CD4-positive, alpha-beta T cell treated with Interleukin-4 for 1 hour (primary cell): ENCODE results near the gene ADA.
"Not testable (repeated sequence)": the region's sequence is repeated elsewhere in the genome, so short reads cannot be mapped to it uniquely, and the experiment has no call there.

ENCODE experiments used
- DNase-seq, 2 donors: peaks; one replicate each; pipeline ENCODE4 v3.0.0-alpha.2; 2020 to 2022

The ADA gene

DNA sequence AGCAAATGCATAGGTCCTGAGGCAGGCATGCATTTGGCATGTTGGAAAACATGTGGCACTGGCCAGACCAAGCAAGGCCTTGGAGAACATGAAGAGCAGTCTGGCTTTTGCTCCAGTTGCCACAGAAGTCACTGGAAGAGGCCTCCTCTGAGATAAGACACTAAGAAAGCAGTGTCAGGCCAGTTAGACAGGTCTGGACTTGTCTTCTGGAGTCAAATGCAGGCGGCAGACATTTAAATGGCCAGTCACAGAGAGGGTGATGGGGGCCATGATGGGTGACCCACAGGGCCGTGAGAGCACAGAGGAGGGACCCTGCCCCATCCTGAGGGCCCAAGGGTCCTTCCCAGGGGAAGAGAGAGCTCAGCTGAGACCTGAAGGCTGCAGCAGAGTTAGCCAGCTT, 26.7 kb upstream of the ADA start:
- no peak for DNase-seq

DNA sequence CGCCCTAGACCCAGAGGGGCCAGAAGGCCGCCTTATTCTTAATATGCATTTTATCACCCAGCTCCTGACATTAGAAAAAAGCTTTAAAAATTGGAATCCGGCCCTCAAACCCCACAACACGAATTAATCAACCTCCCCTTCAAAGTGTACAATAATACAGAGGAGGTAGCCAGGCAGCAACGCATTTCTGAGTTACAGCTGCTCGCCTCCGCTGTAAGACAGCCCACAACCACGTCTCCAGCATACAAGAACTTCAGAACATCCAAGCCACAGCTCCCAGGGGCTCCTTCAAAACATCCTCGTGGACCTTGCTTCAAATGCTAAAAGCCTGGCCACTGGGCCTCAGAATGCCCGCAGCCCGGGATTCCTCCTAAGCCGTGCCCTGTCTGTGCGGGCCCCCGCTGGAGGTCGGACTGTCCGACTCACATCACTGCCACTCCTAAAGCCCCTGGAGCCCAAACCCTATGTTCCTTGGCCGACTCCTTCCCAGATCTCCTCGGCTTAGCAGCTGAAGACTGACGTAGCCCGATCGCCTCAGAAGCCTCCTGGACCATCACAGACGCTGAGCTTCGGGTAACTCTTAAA, 20.9 kb upstream of the ADA start:
- not testable (repeated sequence) for DNase-seq

DNA sequence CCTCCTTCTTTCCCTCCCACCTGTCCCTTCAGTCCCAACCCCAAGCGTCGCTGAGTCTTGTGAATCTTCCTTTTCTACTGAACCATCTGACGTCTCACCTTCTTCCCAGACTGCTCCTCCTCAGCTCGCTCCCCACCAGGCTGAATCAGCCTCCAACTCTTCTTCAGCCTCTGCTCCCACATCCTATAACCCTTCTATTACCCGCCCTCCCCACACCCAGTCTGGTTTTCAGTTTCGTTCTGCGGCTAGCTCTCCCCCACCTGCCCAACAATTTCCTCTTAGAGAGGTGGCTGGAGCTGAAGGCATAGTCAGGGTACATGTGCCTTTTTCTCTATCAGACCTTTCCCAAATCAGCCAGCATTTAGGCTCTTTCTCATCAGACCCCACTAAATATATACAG, 20.0 kb upstream of the ADA start:
- peak; percentile 64 to 71 for DNase-seq

DNA sequence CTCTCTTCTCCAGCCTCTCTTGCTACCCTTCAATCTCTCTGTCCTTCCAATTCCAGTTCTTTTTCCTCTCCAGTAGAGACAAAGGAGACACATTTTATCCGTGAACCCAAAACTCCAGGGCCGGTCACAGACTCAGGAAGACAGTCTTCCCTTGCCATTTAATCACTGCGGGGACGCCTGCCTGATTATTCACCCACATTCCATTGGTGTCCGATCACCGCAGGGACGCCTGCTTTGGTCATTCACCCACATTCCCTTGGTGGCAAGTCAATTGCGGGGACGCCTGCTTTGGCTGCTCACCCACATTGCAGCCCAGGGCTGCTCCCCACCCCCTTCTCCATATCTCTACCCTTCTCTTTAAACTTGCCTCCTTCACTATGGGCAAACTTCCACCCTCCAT, 19.4 kb upstream of the ADA start:
- not testable (repeated sequence) for DNase-seq

DNA sequence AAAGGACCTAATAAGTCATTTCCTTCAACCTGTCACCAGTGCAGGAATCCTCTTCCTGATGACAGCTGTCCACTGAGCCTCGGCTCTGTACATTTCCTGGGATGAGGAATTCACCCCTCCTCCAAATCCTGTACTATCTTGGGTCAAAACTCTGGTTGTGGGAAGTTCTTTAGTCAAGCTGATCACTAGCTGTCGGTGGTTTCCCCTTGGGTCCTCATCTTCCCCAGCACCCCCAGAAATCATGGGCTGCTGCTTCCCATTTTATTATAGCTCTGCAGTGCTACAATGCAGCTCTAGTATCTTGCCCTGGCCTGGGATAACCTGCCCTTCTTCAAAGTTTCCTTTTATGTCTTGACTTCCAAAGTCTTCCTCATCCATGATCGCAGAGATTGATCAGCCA, 14.6 kb upstream of the ADA start:
- DNase-seq, result no peak

DNA sequence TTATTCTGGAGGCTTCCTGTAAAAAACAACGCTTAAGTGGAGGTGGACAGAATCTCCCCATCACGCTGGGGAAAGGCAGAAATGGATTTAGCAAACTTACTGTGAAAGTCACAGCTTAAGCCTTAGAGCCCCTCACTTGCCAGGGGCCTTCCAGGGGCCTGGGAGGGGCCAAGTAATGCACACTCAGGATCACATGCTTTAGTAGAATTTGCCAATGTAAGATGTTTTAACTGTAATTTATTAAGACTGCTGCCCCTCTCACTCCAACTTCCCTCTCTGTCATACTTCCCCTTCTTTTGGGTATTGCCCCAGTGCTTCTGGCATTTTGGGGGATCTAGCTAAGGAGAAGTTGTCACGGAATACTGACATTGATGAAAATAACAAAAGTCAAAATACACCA, 12.6 kb upstream of the ADA start:
- peak in 1 of 2 donors; percentile 40 for DNase-seq

DNA sequence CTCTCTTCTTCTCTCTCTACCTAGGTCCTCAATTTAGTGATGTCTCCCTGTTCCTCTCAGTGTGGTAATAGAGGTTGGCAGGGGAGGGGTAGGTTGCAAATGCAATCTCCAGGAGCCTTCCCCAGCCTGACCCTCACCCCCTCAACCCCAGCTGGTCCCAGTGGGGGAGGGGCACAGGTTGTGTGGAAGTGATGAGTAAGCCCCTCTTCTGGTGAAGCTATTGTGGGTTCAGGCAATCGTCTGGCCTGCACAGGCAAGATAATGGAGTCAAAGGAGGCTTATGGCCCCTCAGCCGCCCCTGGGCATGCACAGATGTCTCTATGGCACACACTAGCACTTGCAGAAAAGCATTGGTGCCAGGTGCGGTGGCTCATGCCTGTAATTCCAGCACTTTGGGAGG, 10.8 kb upstream of the ADA start:
- DNase-seq, result no peak

DNA sequence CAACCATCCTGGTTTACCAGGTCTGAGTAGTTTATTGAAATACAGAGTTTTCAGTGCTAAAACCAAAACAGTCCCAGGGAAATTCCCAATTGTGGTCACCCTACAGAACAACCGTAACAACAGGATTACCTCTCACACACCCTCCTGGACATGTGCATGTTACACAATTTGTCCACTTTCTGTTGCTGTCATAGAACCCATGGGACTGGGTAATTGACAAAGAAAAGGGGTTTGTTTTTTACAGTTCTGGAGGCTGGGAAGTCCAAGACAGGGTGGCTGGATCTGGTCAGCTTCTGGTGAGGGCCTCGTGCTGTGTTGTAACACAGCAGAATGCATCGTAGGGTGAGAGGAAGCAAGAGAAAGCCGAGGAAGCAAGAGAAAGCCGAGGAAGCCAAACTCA, 9.1 kb upstream of the ADA start:
- no peak for DNase-seq

DNA sequence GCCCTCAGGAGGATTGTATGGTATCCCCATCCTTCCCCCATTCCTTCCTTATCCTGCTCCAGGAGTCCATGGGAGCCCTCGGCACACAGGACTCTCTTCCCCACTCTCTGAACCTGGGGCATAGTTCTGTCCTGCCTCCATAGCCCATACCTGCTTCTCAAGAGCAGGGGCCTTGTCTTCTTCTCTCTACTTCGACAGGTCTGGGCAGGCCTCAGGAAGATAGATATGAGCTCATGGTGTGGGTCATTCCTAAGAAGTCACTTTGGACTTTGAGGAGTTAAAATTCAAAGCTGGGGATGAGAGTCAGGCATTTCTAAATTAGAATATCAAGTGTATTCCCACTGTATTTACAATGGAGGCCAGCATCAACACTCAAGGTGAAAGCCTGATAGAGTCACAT, 8.4 kb upstream of the ADA start:
- DNase-seq, result no peak

DNA sequence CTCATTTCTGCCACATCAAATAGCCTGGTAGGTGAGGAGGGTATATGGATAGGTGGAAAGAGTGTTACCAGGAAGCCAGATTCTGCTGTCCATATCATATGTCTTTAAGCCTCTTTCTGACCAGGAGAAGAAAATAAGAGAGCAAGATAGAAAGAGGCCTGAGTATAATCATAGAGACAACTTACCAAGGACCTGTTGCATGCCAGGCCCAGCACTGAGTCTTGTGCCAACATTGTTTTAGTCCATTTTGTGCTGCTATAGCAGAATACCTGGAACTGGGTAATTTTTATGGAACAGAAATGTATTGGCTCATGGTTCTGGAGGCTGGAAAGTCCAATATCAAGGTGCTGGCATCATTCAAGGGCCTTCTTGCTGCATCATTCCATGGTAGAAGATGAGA, 7.3 kb upstream of the ADA start:
- no peak for DNase-seq

DNA sequence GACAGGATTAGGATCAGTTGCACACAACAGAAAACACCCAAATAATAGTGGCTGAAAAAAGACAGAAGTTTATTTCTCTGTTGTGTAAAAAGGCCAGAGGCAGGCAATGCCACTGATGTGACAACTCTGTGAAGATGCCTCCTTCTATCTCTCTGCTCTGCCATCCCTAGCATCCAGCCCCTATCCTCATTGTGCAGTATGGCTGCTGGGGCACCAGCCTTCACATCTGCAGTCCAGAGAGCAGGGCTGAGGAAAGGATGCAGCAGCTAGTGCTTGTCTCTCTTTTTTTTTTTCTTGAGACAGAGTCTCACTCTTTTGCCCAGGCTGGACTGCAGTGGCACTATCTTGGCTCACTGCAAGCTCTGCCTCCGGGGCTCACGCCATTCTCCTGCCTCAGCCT, 6.4 kb upstream of the ADA start:
- DNase-seq, result no peak

DNA sequence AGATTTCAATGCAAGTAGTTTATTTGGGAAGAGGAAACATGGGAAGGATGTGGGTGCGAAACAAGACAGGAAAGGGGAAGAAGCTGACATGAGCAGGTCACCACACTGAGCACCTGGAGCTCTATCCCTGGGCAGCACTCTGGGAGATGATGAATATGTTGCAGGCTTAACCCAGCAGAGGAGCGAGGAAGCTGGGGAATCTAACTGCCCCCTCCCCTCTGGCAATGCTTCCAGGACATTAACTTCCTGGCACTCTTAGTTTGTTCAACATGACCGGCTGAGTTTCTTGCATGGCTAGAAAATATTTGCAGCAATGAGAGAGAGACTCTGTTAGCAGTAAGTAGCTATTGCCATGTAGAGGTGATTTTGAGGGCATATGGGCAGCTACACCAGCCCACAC, 4.9 kb upstream of the ADA start:
- no peak for DNase-seq

DNA sequence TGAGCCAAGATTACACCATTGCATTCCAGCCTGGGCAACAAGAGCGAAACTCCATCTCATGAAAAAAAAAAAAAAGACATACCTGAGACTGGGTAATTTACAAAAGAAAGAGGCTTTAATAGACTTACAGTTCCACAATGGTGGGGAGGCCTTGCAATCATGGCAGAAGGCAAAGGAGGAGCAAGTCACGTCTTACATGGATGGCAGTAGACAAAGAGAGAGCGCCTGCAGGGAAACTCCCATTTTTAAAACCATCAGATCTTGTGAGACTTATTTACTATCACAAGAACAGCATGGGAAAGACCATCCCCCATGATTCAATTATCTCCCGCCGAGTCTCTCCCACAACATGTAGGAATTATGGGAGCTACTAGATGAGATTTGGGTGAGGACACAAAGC, 2.7 kb upstream of the ADA start:
- DNase-seq, result not testable (repeated sequence)

DNA sequence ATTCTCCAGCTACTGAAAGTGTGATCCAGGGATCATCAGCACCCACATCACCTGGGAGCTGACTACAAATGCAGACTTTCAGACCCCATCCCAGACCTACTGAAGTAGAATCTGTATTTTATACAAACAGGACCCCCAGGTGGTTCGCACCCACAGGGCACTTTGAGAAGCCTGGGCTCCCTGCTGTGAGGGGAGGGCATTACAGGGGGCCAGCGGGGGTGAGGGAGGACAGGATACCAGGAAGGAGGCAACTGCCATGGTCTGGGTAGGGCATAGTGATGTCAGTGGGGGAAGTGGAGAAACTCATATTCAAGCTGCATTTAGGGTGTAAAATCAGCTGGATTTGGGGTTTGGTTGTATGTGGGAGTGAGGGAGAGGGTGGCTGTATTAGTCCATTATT, 2.0 kb upstream of the ADA start:
- DNase-seq, result no peak

DNA sequence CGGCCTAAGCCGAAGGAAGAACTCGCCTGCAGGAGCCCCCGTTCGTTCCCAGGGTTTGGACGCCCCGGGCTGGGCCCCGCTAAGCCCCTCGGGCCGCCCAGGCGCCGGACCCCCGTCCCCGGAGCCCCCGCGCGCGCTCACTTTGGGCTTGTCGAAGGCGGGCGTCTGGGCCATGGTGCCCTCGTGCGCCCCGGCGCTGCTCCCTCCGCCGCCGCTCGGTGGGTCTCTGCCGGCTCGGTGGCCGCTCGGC, 140 bp downstream of the ADA start:
- DNase-seq, result no peak

DNA sequence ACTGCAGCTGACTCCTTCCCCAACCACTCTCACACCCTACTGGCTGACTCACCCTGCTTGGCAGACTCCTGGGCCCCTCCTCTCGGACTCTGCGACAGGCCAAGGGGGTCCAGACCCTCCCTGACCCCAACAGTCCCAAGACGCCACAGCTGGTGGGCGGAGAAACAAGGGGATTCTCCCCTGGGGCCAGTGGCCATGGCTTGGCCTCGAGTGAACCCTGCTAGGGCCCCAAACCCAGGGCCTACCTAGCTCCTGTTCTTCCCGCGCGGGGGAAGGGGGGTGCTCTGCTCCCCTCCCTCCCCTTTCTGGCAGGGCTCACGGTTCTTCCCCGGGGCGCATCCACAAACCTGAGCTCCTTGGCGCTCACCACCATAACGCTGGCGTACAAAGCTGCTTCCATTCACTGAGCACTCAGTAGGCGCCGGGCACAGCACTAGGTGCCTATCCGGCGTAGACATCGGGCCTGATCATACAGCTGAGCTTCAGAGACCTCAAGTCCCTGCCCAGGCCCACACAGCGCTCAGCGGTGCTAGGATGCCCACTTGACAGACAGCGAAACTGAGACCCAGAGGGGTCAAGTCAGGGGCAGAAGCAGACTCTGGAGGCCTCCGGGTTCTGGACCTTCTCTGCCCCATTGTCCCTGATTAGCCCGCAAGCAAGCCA, 597 bp downstream of the ADA start:
- peak; percentile 21 to 39 for DNase-seq

DNA sequence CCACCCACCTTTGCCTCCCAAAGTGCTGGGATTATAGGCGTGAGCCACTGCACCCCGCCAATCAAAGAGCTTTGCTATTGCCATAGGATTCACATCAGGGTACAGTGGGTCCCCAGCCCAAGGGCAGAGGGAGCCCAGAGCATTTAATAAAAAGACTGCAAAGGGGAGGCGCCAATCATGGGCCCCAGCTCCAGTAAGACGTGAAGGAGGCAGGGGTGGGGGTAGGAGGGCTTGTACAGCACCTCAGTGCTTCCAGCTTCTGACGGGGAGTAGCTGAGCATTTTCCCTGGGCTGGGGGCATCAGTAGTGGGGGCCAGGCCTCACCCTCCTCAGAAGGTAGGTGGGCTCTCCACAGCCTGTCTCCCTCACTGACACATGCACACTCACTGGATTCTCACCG, 1.5 kb downstream of the ADA start:
- DNase-seq, result no peak

DNA sequence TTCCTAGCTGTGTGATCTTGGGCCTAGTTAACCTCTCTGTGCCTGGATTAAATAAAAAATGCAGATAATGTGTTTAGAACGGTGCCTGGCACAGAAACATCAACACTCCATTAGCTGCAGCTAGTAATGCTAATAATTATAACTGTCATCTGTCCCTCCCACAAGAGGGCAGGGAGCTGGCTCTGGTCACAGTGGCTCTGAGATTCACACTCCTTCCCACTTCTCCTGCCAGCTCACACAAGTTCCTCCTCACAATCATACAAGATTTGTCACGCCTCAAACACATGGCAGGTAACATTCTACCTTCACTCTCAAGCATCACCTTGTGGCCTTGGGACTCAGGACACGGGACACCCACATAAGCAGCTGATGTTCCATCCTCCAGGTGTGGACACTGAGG, 2.4 kb downstream of the ADA start:
- no peak for DNase-seq

DNA sequence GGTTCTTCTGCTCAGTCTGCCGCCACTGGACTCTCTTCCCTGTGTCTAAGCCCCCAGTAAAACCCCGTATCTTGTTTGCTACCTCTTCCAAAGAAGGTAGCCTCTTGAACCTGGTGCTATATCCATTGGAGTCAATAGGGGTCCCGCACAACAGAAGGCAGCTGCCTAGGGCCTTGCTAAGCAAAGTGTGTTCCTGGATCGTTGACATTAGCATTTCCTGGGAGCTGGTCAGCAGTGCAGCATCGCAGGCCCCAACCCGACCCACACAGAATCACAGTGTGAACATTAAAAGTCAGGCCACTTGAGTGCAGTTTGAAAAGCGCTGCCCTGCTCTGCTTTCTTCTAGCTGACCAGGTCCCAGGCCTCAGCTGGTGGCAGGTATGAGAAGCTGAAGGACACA, 2.9 kb downstream of the ADA start:
- DNase-seq, result no peak

DNA sequence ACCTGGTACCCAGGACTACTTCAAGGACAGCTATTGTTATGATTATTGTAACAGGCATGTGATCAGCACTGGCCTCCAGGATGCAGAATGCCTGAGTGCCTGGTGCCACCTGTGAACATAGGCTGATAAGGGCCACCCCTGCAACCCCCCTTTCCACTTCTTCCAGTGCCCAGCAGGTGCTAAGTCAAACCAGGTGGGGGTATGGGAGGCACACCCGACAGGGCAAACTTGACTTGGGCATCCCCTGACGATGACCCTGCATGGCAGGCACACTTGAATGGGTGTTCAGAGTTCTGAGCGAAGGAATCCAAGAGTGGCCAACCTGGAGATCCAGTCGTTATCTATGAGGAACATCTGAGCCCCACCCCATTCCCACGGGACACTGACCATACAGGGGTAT, 3.4 kb downstream of the ADA start:
- no peak for DNase-seq

DNA sequence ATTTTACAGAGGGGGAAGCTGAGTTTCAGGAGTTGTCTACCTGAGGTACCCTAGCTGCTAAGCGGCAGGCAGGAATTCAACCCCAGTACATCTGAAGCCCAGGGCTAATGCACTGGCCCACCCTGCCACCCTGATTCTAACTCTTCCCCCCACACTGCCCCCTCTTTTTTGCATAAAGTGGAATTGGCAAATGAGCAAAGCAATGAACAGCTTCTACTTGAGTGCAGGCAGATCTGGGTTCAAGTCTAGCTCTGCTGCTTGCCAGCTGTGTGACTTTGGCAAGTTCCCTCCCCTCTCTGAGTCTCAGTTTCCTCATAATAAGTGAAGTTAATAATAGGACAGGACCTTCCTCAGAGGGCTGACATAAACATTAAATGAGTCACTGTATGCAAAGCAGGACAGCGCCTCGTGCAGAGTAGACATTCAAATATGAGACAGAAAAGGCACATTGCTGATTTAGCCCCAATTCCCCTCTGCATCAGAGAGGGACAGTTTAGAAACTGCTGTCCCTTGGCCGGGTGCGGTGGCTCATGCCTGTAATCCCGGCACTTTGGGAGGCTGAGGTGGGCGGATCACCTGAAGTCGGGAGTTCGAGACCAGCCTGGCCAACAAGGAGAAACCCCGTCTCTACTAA, 4.7 kb downstream of the ADA start:
- peak; percentile 20 to 50 for DNase-seq

DNA sequence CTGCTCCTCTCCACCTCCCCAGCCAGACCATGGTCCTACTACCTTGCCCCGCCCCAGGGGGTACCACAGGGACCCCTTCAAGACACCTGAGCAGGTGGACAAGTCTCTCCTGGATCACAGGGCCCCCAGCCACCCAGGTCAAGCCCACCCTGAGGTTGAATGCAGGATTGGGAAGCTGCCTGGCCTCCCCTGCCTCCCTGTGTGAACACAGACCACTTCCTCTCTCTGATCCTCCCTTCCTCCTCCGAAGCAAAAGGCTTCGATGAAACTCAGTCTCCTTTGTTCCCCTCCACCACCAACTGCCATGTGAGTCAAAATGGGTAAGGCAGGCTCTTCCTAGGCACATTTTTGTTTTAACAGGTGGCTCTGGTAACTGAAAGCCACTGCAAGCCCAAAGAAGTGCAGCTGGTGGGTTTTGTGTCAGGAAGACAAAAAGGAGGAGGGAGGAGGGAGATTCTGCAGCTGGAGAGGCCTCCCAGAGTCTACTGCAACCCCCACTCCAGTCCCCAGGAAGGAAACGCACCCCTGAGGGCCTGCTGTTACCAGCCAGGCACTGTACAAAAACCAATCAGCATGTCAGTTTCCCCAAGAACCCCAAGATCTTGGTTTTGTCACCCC, 5.4 kb downstream of the ADA start:
- peak; percentile 29 to 45 for DNase-seq

DNA sequence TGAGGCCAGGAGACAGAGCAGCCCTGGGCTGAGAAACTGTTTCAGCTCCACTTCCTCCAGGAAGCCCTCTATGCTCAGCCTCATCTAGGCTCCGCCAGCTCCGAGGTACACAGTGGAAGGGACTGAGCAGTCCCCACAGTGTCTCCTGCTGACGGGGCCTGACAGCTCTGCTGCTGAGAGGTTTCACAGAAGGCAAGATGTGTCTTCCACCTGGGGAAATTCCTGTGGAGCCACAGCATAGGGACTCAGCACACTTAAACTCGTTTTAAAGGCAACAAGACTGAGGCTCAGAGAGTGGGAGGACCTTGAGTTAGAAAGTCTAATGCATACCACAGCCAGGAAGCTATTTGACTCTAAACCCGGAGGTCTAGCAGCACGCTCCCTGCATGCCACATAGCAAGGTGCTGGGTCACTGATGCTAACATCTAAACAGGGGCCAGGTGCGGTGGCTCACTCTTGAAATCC, 6.8 kb downstream of the ADA start:
- peak; percentile 59 to 70 for DNase-seq

DNA sequence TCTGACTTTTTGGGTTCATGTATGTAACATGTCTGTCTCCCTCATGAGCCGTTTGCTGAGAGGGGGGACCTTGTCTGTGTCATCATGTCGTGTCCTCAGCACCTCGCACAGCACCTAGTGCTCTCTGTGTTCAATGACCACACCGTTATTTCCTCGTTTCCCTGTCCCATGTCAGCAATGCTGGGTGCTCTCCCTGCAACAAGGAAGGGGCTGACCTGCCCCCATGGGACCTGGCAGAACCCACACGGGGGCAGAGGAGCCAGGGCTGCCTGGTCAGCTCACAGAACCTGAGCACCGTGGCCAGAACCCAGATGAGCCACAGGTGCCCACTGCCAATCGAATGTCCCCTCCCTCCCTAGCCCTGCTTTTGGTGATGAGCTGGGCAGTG, 7.3 kb downstream of the ADA start:
- peak in 1 of 2 donors; percentile 17 for DNase-seq
